ENCODE results near the gene PRKG1.
A peak's percentile ranks its signal among the peaks of the same experiment; 100 is the strongest.
"Not testable (repeated sequence)": the region's sequence is repeated elsewhere in the genome, so short reads cannot be mapped to it uniquely, and the experiment has no call there.

PRKG1 gene

GRCh38 chr10:51342381-51342780, 268.1 kb downstream of the PRKG1 start:
- no peak for DNase-seq

- no peak for DNase-seq
Measured at GRCh38 chr10:51343391-51343790, 269.1 kb downstream of the PRKG1 start.

GRCh38 chr10:51344371-51344770, 270.1 kb downstream of the PRKG1 start:
- DNase-seq = no peak

- DNase-seq = no peak
Measured at GRCh38 chr10:51348622-51349021, 274.3 kb downstream of the PRKG1 start.

GRCh38 chr10:51357170-51357569, 282.9 kb downstream of the PRKG1 start:
- no peak for DNase-seq

- DNase-seq = no peak
Measured at GRCh38 chr10:51358227-51358626, 283.9 kb downstream of the PRKG1 start.

- no peak for DNase-seq
Measured at GRCh38 chr10:51363415-51363814, 289.1 kb downstream of the PRKG1 start.

GRCh38 chr10:51364674-51365073, 290.4 kb downstream of the PRKG1 start:
- no peak for DNase-seq

- DNase-seq = no peak
Measured at GRCh38 chr10:51366044-51366443, 291.8 kb downstream of the PRKG1 start.

GRCh38 chr10:51367127-51367526, 292.8 kb downstream of the PRKG1 start:
- DNase-seq = no peak

GRCh38 chr10:51367694-51368093, 293.4 kb downstream of the PRKG1 start:
- DNase-seq = no peak

GRCh38 chr10:51368943-51369342, 294.7 kb downstream of the PRKG1 start:
- DNase-seq = no peak

- DNase-seq = no peak
Measured at GRCh38 chr10:51369903-51370302, 295.6 kb downstream of the PRKG1 start.

GRCh38 chr10:51371743-51372142, 297.5 kb downstream of the PRKG1 start:
- no peak for DNase-seq

GRCh38 chr10:51375790-51376189, 301.5 kb downstream of the PRKG1 start:
- no peak for DNase-seq

GRCh38 chr10:51377070-51377931, 303.0 kb downstream of the PRKG1 start:
- no peak for DNase-seq

GRCh38 chr10:51377932-51378599, 303.8 kb downstream of the PRKG1 start:
- no peak for DNase-seq

GRCh38 chr10:51382181-51382580, 307.9 kb downstream of the PRKG1 start:
- DNase-seq = no peak

- no peak for DNase-seq
Measured at GRCh38 chr10:51384971-51385370, 310.7 kb downstream of the PRKG1 start.

GRCh38 chr10:51386248-51386885, 312.1 kb downstream of the PRKG1 start:
- DNase-seq = no peak

- DNase-seq = peak; percentile 61
Measured at GRCh38 chr10:51389415-51390321, 315.4 kb downstream of the PRKG1 start.

- DNase-seq = not testable (repeated sequence)
Measured at GRCh38 chr10:51393006-51393405, 318.7 kb downstream of the PRKG1 start.

GRCh38 chr10:51394039-51394438, 319.8 kb downstream of the PRKG1 start:
- no peak for DNase-seq
